Measurements from ENCODE around the gene TGFBR3.

TGFBR3 gene

GRCh38 chr1:91708691-91709090 lies 177.3 kb downstream of the TGFBR3 start:
- no peak for DNase-seq (ENCODE audit: low spot score)

DNA sequence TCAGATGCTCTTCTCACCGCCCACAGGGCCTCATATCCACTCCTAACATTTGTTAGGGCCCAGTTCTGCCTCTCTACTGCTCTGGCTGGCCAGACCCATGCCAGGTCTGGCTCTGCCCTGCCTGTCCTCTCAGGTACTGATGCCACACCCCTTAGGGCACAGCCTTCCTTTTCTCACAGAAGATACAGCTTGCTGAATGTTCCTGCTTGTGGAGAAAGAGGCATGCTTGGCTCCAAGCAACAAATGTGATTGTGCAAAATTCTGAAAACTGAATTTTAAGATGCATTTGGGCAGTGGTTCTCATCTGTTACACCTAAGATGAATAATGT lies 178.1 kb downstream of the TGFBR3 start:
- DNase-seq (ENCODE audit: low spot score) = no peak

DNA sequence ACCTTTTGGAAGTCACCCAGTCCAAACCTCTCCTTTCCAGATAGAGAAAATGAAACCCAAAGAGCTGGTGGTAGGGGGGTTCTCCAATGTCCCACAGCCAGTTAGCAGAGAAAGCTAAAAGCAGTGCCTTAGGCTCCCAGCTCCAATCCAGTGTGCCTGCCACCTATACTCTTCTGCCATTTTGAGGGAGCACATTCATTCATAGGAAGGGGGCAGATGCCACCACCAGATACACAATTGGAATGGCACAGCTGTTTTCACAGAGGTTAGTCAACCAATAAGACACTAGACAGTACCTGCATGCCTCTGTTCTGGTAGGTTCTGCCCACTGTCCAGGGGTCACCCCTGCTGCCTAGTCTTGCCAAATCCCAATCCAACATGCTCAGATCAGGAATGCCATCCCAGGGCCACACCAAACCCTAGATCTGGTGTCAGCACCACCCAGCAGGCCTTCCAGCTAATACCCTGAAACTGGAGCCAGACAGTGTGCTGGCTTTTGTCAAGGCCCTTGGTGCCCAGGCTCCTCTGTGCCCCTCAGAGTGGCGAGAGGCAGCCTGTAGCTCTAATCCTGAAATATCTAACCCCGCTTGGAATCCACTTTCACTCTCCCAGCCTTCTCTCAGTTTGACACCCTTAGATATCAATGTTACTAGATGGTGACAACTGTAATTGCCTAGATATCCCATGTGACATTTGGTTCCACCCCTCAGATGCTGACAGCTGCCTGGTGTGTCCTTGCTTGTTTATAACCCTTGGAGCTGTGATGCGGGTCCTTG lies 178.6 kb downstream of the TGFBR3 start:
- no peak for DNase-seq (ENCODE audit: low spot score)

- no peak for DNase-seq (ENCODE audit: low spot score)
These were observed 179.6 kb downstream of the TGFBR3 start for GRCh38 chr1:91706140-91706957.

- DNase-seq (ENCODE audit: low spot score) = no peak
These were observed 181.2 kb downstream of the TGFBR3 start for GRCh38 chr1:91704746-91705145.

DNA sequence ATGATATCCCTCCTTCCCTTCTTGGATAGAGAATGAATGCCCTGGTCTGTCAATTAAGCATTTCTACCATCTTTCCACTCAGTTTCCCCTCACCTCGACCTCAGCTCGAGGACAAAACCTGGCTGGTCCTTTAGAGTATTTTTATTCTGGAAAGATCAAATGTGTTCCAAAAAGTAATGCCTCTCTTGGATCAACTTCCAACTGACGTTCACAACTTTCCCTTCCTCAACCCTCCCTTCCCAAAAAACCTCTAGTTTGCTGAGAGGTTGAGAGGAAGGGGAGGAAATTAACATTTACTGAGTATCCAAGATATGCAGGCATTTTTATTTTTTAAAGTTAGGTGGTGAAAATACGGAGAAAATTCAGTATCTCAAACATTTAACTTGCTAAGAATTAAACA lies 182.9 kb downstream of the TGFBR3 start:
- no peak for DNase-seq (ENCODE audit: low spot score)

- no peak for DNase-seq (ENCODE audit: low spot score)
These were observed 184.5 kb downstream of the TGFBR3 start for GRCh38 chr1:91701472-91701869.

DNA sequence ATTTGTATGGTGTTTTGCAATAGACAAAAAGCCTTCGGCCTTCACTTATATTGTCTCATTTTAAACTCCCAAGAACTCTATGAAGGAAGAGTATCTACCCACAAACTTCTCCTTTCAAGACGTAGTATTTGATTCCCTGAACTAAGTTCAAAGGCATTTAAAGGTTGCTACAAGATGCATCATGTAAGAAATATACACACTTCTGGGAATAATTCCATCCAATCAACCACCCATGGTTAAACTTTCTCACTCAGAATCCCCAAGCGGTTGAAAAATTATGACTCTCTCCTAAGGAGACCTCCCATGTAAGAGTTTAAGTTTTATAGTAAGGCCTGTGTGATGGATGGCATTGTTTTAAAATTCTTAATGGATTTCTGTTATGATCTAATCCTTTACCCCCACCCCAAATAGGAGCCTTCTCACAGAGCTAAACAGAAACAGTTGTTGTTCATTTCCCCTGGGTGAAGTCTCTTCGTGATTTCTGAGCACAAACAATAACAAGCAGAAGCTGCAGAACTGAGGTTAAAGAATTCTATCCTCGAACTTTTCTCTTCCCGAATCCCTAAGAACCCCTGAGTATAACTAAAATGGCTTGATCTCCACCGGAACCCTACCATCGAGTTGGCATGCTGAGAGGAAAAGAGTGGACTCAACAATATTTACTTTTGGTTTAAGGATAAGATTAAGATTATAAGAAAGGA lies 185.0 kb downstream of the TGFBR3 start:
- DNase-seq (ENCODE audit: low spot score) = no peak

DNA sequence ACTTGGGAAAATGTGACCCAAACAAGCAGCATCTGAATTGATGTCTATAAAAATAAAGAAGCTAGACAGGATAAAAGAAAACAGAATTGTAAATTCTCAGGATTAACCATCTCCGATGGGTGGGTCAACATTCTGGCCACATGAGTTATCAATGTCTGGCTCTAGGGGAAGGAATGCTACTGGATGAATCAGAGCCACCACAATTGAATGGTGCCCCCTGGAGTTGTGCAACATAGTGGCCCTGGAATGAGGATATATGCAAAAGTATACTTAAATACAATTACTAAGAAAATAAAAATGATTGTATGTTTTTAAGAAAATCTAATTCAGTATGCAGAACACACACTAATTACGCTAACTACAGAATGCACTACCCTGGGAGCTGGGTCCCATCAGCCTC lies 185.6 kb downstream of the TGFBR3 start:
- DNase-seq (ENCODE audit: low spot score) = no peak

DNA sequence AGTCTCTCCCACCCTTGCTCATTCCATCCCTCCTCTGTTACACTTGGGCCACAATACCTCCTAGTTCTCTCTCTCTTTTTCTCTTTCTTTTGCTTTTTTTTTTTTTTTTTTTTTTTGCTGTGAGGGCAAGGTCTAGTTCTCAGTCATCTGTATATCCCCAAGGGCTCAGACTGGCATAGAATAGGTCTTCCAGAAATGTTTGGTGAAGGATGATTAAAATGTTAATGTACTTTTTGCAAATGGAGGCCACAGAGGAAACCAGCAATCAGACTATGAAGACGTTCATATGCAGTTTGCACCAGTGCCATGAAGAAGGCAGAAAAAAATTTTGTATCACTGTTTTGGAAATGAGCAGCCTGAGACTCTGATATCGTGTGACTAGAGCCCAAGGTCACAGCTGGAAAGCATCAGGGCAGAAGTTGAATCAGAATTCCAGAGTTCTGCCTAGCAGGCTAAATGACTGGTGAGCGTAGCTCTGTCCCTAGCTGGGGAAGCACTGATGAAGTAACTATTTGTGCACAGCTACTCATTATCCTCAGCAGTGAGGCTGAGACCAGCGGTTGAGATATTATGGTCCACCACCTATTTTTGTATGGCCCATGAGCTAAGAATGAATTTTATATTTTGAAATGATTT lies 186.5 kb downstream of the TGFBR3 start:
- no peak for DNase-seq (ENCODE audit: low spot score)

GRCh38 chr1:91697861-91698260 lies 188.1 kb downstream of the TGFBR3 start:
- no peak for DNase-seq (ENCODE audit: low spot score)

- no peak for DNase-seq (ENCODE audit: low spot score)
These were observed 188.5 kb downstream of the TGFBR3 start for GRCh38 chr1:91697416-91697815.

- no peak for DNase-seq (ENCODE audit: low spot score)
These were observed 189.6 kb downstream of the TGFBR3 start for GRCh38 chr1:91696321-91696720.

GRCh38 chr1:91693557-91693956 lies 192.4 kb downstream of the TGFBR3 start:
- DNase-seq (ENCODE audit: low spot score) = no peak

DNA sequence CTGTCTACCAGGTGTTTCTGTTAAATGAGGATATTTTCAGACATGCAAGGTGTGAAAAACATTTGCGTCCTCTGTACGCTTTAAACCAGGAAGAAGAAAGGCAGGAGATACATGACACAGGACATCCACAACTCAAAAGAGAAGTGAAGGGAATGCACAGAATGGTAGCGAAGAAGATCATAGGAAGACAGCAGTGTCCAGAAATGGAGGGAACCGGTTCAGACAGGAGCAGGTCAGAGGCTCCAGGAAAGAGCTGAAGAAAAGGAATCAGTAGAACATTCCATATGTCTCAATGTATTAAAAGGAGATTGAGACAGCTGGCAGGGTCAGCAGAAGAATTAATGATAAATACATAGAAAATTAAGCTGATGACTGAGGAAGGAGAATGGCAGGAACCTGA lies 194.4 kb downstream of the TGFBR3 start:
- no peak for DNase-seq (ENCODE audit: low spot score)

DNA sequence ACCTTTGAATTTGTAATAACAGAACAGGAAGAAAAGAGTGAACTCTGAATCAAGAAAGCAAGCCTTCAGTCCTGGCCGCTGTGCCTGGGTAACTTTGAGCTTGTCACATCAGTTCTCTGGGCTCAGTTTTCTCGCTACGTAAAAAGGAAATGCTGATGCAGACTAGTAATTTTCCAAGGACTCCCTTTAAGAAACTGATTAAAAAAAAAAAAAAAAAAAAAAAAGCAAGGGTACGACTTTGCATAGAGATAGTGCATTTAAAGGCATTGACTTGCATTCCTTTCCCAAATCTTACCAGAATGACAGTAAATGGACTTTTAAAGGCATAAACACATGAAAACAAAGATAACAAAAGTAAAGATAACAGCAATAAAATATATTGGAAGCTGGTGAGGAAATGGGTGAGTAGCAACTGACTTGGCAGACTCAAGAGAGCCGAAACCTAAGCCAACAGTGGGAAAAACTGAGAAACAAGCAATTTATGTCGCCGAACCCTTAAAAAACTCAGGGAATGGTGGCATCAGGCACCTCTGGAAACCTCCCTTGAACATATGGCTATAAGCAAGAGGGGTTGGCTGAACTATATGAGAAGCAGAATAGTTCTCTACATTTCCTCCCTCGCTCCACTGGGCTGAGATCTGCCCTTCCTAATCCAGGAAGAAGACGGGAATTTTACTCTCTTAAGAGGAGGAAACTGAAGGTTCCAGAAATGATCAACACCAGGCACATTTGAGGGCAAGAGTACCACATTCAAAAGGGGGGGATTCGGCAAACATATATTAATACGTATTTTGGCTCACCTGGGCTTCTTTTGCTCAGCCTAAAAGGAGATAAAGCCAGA lies 196.1 kb downstream of the TGFBR3 start:
- no peak for DNase-seq (ENCODE audit: low spot score)

DNA sequence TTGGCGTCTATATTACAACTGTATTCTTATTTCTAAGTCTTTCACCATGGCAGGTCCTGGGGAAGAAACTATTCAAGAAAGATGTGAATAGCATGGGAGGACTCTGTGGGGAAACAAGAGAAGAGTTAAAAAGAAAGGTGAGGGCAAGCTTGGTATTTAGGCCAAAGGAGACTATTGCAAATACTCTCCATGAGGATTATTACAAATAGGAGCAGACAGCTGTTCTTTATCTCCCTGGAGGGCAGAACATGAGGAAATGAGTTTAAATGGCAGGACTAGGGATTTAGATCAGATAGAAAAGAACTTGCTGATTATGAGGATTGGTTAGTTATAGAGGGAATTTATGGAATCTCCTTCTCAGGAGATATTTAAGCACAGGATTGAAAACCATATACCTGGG lies 198.5 kb downstream of the TGFBR3 start:
- no peak for DNase-seq (ENCODE audit: low spot score)

GRCh38 chr1:91685994-91686393 lies 200.0 kb downstream of the TGFBR3 start:
- no peak for DNase-seq (ENCODE audit: low spot score)

DNA sequence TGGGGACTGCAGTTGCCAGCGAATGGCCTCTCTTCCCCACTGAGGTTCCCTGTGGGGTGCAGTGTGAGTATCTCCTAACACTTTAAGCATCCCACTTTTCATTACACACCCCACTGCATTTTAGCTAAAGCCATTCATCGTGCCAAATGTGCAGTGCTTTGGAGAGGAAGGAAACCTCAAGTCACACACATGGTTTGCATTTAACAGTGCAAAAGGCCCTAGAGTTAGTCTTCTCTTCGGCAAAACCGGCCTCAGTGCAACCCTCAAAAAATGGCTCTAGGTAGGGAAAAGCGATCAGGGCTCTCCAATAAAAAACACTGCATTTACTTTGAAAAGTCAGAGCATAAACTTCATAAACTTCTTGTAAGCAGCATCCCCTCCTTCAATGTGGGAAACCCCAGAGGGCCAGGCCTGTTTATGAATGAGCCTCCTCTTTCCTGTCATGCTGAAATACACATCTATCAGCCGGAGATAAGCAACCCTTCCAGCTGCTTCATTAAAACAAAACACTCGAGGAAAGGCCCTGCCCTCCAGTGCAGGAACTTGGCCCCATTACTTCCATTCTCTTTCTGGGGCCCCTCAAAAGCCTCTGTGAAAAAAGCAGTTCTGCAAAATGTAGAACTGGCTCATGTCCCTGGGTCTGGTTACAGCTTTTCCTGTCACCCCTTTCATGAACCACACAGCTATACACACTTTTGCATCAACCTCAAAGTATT lies 201.3 kb downstream of the TGFBR3 start:
- no peak for DNase-seq (ENCODE audit: low spot score)

DNA sequence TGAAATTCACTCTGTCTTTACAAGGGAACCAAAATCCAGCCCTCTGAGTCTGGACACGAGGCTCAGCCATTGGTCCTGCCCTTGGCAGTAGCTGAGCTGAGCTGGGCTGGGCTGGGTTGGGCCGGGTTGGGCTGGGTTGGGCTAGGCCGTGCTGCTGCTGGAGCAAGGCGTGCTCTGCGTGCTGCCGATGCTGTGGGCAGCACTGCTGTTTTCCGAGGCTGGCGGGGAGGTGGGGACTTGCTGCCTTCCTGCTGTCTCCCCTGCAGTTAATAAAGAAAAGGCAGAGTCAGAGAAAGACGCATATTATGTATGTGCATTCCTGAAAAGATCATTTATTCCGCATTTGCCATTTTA lies 202.4 kb downstream of the TGFBR3 start:
- DNase-seq (ENCODE audit: low spot score) = no peak
